Gastroesophageal sphincter (tissue), 4 donors: Measurements from ENCODE around the gene SIN3A. TPM values are rescaled to one million over a fixed set of nuclear protein-coding genes. Genes with fewer than 3 reads are reported as not detected.
"Not testable (repeated sequence)": the region's sequence is repeated elsewhere in the genome, so short reads cannot be mapped to it uniquely, and the experiment has no call there.

Source experiments
- ATAC-seq: fragments of 150-250 bp; one replicate; pipeline ENCODE4 v1.9.1; 2016; ENCODE audit warnings: mild to moderate bottlenecking, moderate library complexity
- H3K27ac ChIP-seq, 4 donors: fragments of 200-600 bp; sonication (generic) in 3 of 4; 1 replicate in 3 of 4; 2 replicates in 1 of 4; pipeline ENCODE4 v1.5.1; 2016 to 2019
- H3K27me3 ChIP-seq: fragments of 200-600 bp; sonication (generic); one replicate; pipeline ENCODE4 v1.5.1; 2019
- H3K36me3 ChIP-seq, 2 donors: fragments of 200-600 bp; sonication (generic); one replicate each; pipeline ENCODE4 v1.5.1; 2019; ENCODE audit warnings: control low read depth in 1 of 2
- H3K4me1 ChIP-seq, 3 donors: fragments of 200-600 bp; sonication (generic); 1 replicate in 2 of 3; 2 replicates in 1 of 3; pipeline ENCODE4 v1.5.1; 2016 to 2019; ENCODE audit warnings: control low read depth in 2 of 3
- H3K4me3 ChIP-seq, 2 donors: fragments of 200-600 bp; sonication (generic); one replicate each; pipeline ENCODE4 v1.5.1; 2019; ENCODE audit warnings: mild to moderate bottlenecking in 1 of 2, moderate library complexity in 1 of 2
- H3K9me3 ChIP-seq, 3 donors: fragments of 200-600 bp; sonication (generic); one replicate each; pipeline ENCODE4 v1.5.1; 2017 to 2019; ENCODE audit warnings: control low read depth in 2 of 3
- CTCF ChIP-seq, 4 experiments: fragments of 200-600 bp in 2 of 4; fragments of 450-650 bp in 2 of 4; sonication (generic) in 1 of 4; IDR thresholded peaks; one replicate each; pipeline ENCODE4 v1.5.1; 2017 to 2019; ENCODE audit warnings: antibody characterized with exemption in 4 of 4, mild to moderate bottlenecking in 2 of 4, moderate library complexity in 2 of 4
- EP300 ChIP-seq: sonication (generic); formaldehyde crosslinking; IDR thresholded peaks from one replicate; pipeline ENCODE4 v1.6.1; 2017; ENCODE audit warnings: antibody characterized with exemption, mild to moderate bottlenecking
- POLR2A ChIP-seq, 2 donors: fragments of 450-650 bp; IDR thresholded peaks; one replicate each; pipeline ENCODE4 v1.6.1; 2017; ENCODE audit warnings: antibody characterized with exemption in 2 of 2, mild to moderate bottlenecking in 2 of 2, moderate library complexity in 1 of 2
- POLR2AphosphoS5 ChIP-seq: sonication (generic); formaldehyde crosslinking; IDR thresholded peaks from one replicate; pipeline ENCODE4 v1.6.1; 2017; ENCODE audit warnings: antibody characterized with exemption
- WGBS, 2 donors: methylation state at CpG; one replicate each; pipeline ENCODE4 v1.1.5; 2018; ENCODE audit warnings: low coverage in 1 of 2; 5-methylcytosine and 5-hydroxymethylcytosine counted together
- total RNA-seq, 4 donors: library from RNA; depleted of rRNA; stranded (reverse); fragments of >200 nt; gene quantifications; one replicate each; pipeline ENCODE4 v1.1.0, GENCODE V29; 2016

The SIN3A gene
- total RNA-seq, 4 donors from 2014 or later, result 31.7 to 54.8 (median 35.8) TPM

DNA sequence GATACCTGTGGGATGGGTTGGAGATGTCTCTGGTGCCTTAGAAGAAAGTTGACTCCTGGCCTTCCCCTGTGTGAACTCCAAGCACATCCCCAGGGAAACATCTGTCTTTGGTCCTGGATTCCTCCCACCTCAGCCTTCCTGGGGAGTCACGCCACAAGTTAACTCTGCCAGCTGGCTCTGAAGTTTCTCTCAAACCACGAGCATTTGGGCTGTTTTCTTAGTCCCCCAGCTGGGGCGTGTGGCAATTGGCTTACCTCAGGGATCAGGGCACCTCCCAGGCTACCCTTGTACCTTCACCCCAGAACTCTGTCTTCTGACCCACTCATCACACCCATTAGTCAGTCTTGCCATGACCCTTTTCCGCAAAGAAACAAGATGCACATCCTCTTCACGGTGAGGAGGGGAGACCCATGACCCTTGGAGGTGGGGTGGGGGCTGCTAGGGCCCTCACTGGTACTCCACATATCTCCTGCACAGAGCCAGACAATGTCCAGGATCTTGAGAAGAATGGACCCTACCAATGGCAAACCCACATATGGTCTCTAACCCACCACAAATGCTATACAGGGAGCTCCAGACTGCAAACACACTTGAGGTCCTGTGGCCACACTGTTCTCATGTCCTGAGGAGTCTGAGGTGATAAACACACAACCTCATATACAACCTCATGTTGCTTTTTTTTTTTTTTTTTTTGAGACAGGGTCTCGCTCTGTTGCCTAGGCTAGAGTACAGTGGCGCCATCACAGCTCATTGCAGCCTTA, 100.7 kb downstream of the SIN3A start:
- TF ChIP-seq EP300 (no peak), POLR2A (IDR thresholded peaks at IDR 0.05) (no peak), POLR2AphosphoS5 (no peak)
- WGBS, 2 donors, result 50 to 100% methylated on average over 1 to 5 of the region's 7 CpGs
- H3K36me3 ChIP-seq, result peaks cover 0 to 20% of the 10 kb centered on the region in 2 donors
- no peak for ATAC-seq
- H3K4me3 ChIP-seq, result no peak overlapping the region
- H3K4me1 ChIP-seq, result peaks cover 0 to 31% (median 14%) of the 10 kb centered on the region in 3 donors
- H3K27ac ChIP-seq, result no peak overlapping the region
- no peaks in the 10 kb centered on the region for H3K9me3 ChIP-seq
- H3K27me3 ChIP-seq, result no peaks in the 10 kb centered on the region

DNA sequence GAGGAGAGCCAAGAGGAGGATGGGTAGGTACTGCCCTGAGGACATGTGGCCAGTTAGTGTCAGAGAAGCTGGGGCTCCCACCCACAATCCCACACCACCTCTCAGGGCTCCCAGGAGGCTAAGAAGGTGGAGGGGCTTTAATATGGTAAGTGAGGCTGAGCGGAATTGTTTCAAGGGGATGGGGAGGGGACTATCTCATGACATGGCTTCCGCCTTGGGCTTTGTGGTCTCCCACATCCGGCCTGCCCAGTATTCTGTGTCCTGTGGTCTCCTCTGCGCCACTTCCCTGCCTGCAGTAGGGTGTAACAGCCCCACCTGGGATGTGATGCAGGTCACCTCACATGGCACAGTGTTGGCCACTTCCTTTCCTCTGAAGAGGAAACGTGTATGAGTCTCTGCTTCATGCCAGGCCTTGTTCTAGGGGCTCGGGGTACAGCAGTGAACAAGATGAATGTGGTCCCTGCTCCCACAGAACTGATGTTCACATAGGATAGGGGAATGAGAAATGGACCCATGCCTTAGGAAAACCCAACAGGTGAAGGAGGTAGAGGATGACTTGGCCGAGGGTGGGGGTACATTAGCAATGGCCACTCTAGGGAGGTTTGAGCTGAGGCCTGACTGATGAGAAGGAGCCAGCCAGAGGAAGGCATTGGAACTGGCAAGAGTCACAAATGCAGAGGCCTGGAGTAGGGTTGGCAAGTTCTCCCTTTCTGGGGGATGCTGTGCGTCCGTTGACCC, 101.5 kb downstream of the SIN3A start:
- peaks cover 0 to 34% (median 14%) of the 10 kb centered on the region in 3 donors for H3K4me1 ChIP-seq
- ATAC-seq, result no peak
- no peaks in the 10 kb centered on the region for H3K9me3 ChIP-seq
- peaks cover 0 to 12% of the 10 kb centered on the region in 2 donors for H3K36me3 ChIP-seq
- no peak overlapping the region for H3K27ac ChIP-seq
- 69 to 75% methylated on average over 7 of the region's 9 CpGs for WGBS, 2 donors
- H3K4me3 ChIP-seq, result no peak overlapping the region
- no peaks in the 10 kb centered on the region for H3K27me3 ChIP-seq
- TF ChIP-seq POLR2AphosphoS5 (no peak), CTCF (IDR thresholded peaks at IDR 0.05) (no peak), EP300 (no peak), POLR2A (IDR thresholded peaks at IDR 0.05) (no peak)

- H3K4me1 ChIP-seq, result peaks cover 0 to 35% (median 14%) of the 10 kb centered on the region in 3 donors
- ATAC-seq, H3K27me3 ChIP-seq, H3K27ac ChIP-seq, H3K4me3 ChIP-seq, H3K9me3 ChIP-seq, H3K36me3 ChIP-seq: not testable (repeated sequence)
- WGBS, 2 donors, result 100% methylated on average over 3 of the region's 8 CpGs; no CpG with 5 or more reads in 1 of the 2 donors
Measured at GRCh38 chr15:75349351-75349669, 102.2 kb downstream of the SIN3A start.

- Histone ChIP-seq H3K36me3 (no peaks in the 10 kb centered on the region), H3K4me1 (peaks cover 0 to 41% (median 14%) of the 10 kb centered on the region in 3 donors), H3K4me3 (peak overlapping the region; percentile 86 to 97), H3K27ac (peak overlapping the region in 3 of 4 donors; percentile 74 to 80 (median 75)), H3K9me3 (no peaks in the 10 kb centered on the region), H3K27me3 (no peaks in the 10 kb centered on the region)
- WGBS, 2 donors, result 0 to 68% methylated on average over 5 to 22 of the region's 46 CpGs
- no peak for TF ChIP-seq EP300
- no peak for TF ChIP-seq POLR2A (IDR thresholded peaks at IDR 0.05)
- no peak for TF ChIP-seq CTCF (IDR thresholded peaks at IDR 0.05)
- no peak for TF ChIP-seq POLR2AphosphoS5
- ATAC-seq, result peak; percentile 6
Measured at GRCh38 chr15:75348562-75349350, 102.7 kb downstream of the SIN3A start.

- H3K9me3 ChIP-seq, result no peaks in the 10 kb centered on the region
- peak; percentile 35 for ATAC-seq
- H3K27ac ChIP-seq, result peak overlapping the region; percentile 8 to 80 (median 74)
- TF ChIP-seq CTCF (IDR thresholded peaks at IDR 0.05), result no peak
- TF ChIP-seq EP300, result no peak
- TF ChIP-seq POLR2A (IDR thresholded peaks at IDR 0.05), result no peak
- TF ChIP-seq POLR2AphosphoS5, result no peak
- no peaks in the 10 kb centered on the region for H3K36me3 ChIP-seq
- peak overlapping the region; percentile 86 to 97 for H3K4me3 ChIP-seq
- peaks cover 0 to 44% (median 14%) of the 10 kb centered on the region in 3 donors for H3K4me1 ChIP-seq
- WGBS, 2 donors, result 0 to 3% methylated on average over 4 to 5 of the region's 45 CpGs
- no peaks in the 10 kb centered on the region for H3K27me3 ChIP-seq
Measured at GRCh38 chr15:75348034-75348561, 103.4 kb downstream of the SIN3A start.
